ENCODE results near the gene AHRR. TPM values are rescaled to one million over a fixed set of nuclear protein-coding genes. Genes with fewer than 3 reads are reported as not detected.

The AHRR gene
- total and polyA plus RNA-seq, 10 of the 15 experiments (the other 5 are each of a cell fraction or from before 2014, with no cell fraction given), result 0.90 to 35.2 (median 19.2) TPM

DNA sequence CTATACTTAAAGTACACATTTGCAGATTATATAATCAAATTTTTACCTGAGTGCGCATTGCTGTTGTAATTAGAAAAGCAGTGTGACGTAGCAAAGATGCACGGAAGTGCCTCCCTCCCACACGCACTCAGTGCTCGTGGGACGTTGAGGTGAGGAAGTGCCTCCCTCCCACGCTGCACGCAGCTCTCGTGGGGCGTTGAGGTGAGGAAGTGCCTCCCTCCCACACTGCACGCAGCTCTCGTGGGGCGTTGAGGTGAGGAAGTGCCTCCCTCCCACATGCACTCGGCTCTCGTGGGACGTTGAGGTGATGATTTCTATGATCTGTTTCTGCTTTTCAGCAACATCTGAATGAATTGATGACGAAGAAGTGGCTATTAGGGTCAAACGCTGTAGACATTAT lies 142.4 kb downstream of the AHRR start (continued):
- TF ChIP-seq ZBTB33 (IDR thresholded peaks at IDR 0.05), result no peak
- TF ChIP-seq, protein P1, sequence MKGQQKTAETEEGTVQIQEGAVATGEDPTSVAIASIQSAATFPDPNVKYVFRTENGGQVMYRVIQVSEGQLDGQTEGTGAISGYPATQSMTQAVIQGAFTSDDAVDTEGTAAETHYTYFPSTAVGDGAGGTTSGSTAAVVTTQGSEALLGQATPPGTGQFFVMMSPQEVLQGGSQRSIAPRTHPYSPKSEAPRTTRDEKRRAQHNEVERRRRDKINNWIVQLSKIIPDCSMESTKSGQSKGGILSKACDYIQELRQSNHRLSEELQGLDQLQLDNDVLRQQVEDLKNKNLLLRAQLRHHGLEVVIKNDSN (IDR thresholded peaks at IDR 0.05; ENCODE audit: borderline replicate concordance, extremely low read length, insufficient read depth, low read depth, low read length), result no peak
- TF ChIP-seq ZNF384 (IDR thresholded peaks at IDR 0.05; ENCODE audit: borderline replicate concordance, low read depth, low read length), result no peak
- TF ChIP-seq SMARCA5 (IDR thresholded peaks at IDR 0.05), result no peak
- TF ChIP-seq ATF3 (IDR thresholded peaks at IDR 0.05; ENCODE audit: borderline replicate concordance, extremely low read depth, low read depth, low read length), result no peak
- TF ChIP-seq RB1 (IDR thresholded peaks at IDR 0.05; ENCODE audit: borderline replicate concordance), result no peak
- no peak for TF ChIP-seq HCFC1 (IDR thresholded peaks at IDR 0.05; ENCODE audit: low read length)
- no peak for TF ChIP-seq STAT3 (IDR thresholded peaks at IDR 0.05; ENCODE audit: low read depth, low read length)
- no peak for TF ChIP-seq STAT1 (conservative IDR thresholded peaks at IDR 0.05)
- TF ChIP-seq ZNF217 (IDR thresholded peaks at IDR 0.05), result no peak
- no peak for TF ChIP-seq SIN3A (IDR thresholded peaks at IDR 0.05; ENCODE audit: low read depth, low read length)
- no peak for TF ChIP-seq ASH2L (IDR thresholded peaks at IDR 0.05; ENCODE audit: borderline replicate concordance, low read depth)
- TF ChIP-seq WRNIP1 (IDR thresholded peaks at IDR 0.05; ENCODE audit: borderline replicate concordance, low read depth, low read length), result no peak
- TF ChIP-seq JUND (IDR thresholded peaks at IDR 0.05; ENCODE audit: low read depth, low read length), result no peak
- TF ChIP-seq REST (IDR thresholded peaks at IDR 0.05; ENCODE audit: low read depth, low read length), result no peak
- TF ChIP-seq, protein P2, sequence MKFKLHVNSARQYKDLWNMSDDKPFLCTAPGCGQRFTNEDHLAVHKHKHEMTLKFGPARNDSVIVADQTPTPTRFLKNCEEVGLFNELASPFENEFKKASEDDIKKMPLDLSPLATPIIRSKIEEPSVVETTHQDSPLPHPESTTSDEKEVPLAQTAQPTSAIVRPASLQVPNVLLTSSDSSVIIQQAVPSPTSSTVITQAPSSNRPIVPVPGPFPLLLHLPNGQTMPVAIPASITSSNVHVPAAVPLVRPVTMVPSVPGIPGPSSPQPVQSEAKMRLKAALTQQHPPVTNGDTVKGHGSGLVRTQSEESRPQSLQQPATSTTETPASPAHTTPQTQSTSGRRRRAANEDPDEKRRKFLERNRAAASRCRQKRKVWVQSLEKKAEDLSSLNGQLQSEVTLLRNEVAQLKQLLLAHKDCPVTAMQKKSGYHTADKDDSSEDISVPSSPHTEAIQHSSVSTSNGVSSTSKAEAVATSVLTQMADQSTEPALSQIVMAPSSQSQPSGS (IDR thresholded peaks at IDR 0.05; ENCODE audit: low read length), result no peak; the same call in 1 of the 2 replicates
- TF ChIP-seq BHLHE40 (IDR thresholded peaks at IDR 0.05; ENCODE audit: borderline replicate concordance in 1 of 2, low read depth in 2 of 2, low read length in 1 of 2), result peak; percentile 57 to 58
- TF ChIP-seq NR2F1 (conservative IDR thresholded peaks at IDR 0.05), result no peak
- TF ChIP-seq TAF1 (IDR thresholded peaks at IDR 0.05; ENCODE audit: borderline replicate concordance, low read depth, low read length), result no peak
- no peak for TF ChIP-seq CBX5 (IDR thresholded peaks at IDR 0.05; ENCODE audit: low read depth)
- TF ChIP-seq NRF1 (conservative IDR thresholded peaks at IDR 0.05; ENCODE audit: low read depth, low read length), result no peak
- TF ChIP-seq SUZ12 (IDR thresholded peaks at IDR 0.05; ENCODE audit: unreplicated experiment), result no peak
- TF ChIP-seq NR2C2 (IDR thresholded peaks at IDR 0.05; ENCODE audit: borderline replicate concordance, control insufficient read depth, insufficient read length, low read depth), result no peak

Data from GM12878 (cell line).